H9 (cell line): ENCODE results near the gene KIF5C. TPM values are rescaled to one million over a fixed set of nuclear protein-coding genes. Genes with fewer than 3 reads are reported as not detected.

Source experiments
- DNase-seq: peaks from one replicate; pipeline ENCODE4 v3.0.0-alpha.2; 2017
- H2AFZ ChIP-seq: one replicate; pipeline ENCODE4 v1.6.1; 2013; ENCODE audit warnings: mild to moderate bottlenecking, low read length, control low read depth, moderate library complexity
- H2AK5ac ChIP-seq: 2 replicates; pipeline ENCODE4 v1.6.1; 2013; ENCODE audit warnings: low read length, control low read depth, mixed read lengths; ENCODE audit not compliant: insufficient read length
- H2BK120ac ChIP-seq: one replicate; pipeline ENCODE4 v1.6.1; 2013; ENCODE audit warnings: low read depth, mild to moderate bottlenecking, low read length, control low read depth, inconsistent platforms; ENCODE audit not compliant: poor library complexity, severe bottlenecking
- H2BK12ac ChIP-seq: 2 replicates; pipeline ENCODE4 v1.6.1; 2013; ENCODE audit warnings: low read length, control low read depth, mixed read lengths, low read depth; ENCODE audit not compliant: insufficient read length
- H2BK15ac ChIP-seq: 2 replicates; pipeline ENCODE4 v1.6.1; 2013; ENCODE audit warnings: low read depth, low read length, control low read depth
- H2BK20ac ChIP-seq: one replicate; pipeline ENCODE4 v1.6.1; 2013; ENCODE audit warnings: low read depth, mild to moderate bottlenecking, low read length, control low read depth, inconsistent platforms; ENCODE audit not compliant: poor library complexity, severe bottlenecking
- H2BK5ac ChIP-seq: 2 replicates; pipeline ENCODE4 v1.6.1; 2013; ENCODE audit warnings: low read length, control low read depth, mixed read lengths; ENCODE audit not compliant: insufficient read length
- H3K14ac ChIP-seq: 2 replicates; pipeline ENCODE4 v1.6.1; 2013; ENCODE audit warnings: low read length, control low read depth; ENCODE audit not compliant: insufficient read depth
- H3K18ac ChIP-seq: 2 replicates; pipeline ENCODE4 v1.6.1; 2013; ENCODE audit warnings: low read depth, mild to moderate bottlenecking, mixed read lengths, low read length, control low read depth; ENCODE audit not compliant: insufficient read length
- H3K23ac ChIP-seq: 2 replicates; pipeline ENCODE4 v1.6.1; 2013; ENCODE audit warnings: low read length, control low read depth, mixed read lengths, low read depth; ENCODE audit not compliant: insufficient read length
- H3K23me2 ChIP-seq: 2 replicates; pipeline ENCODE4 v1.6.1; 2013; ENCODE audit warnings: low read depth, mild to moderate bottlenecking, mixed read lengths, low read length, control low read depth; ENCODE audit not compliant: insufficient read length, poor library complexity, severe bottlenecking
- H3K27ac ChIP-seq: 2 replicates; pipeline ENCODE4 v1.5.1; 2013; ENCODE audit warnings: low read length, control low read depth, mixed read lengths, low read depth; ENCODE audit not compliant: insufficient read length
- H3K27me3 ChIP-seq: 2 replicates; pipeline ENCODE4 v1.6.1; 2013; ENCODE audit warnings: low read length, control low read depth, inconsistent platforms; ENCODE audit not compliant: insufficient read depth
- H3K4ac ChIP-seq: 2 replicates; pipeline ENCODE4 v1.6.1; 2013; ENCODE audit warnings: low read depth, mild to moderate bottlenecking, control low read depth, inconsistent platforms, low read length, moderate library complexity
- H3K4me1 ChIP-seq: 2 replicates; pipeline ENCODE4 v1.6.1; 2013; ENCODE audit warnings: low read length, control low read depth, inconsistent platforms; ENCODE audit not compliant: insufficient read depth
- H3K4me2 ChIP-seq: 2 replicates; pipeline ENCODE4 v1.6.1; 2013; ENCODE audit warnings: low read length, control low read depth, mixed read lengths; ENCODE audit not compliant: insufficient read length, insufficient read depth
- H3K56ac ChIP-seq: 2 replicates; pipeline ENCODE4 v1.6.1; 2013; ENCODE audit warnings: low read depth, mild to moderate bottlenecking, mixed read lengths, low read length, control low read depth; ENCODE audit not compliant: insufficient read length
- H3K79me1 ChIP-seq: 2 replicates; pipeline ENCODE4 v1.6.1; 2013; ENCODE audit warnings: low read depth, mild to moderate bottlenecking, moderate library complexity, low read length, control low read depth, inconsistent platforms; ENCODE audit not compliant: insufficient read depth, poor library complexity, severe bottlenecking
- H3K79me2 ChIP-seq: 2 replicates; pipeline ENCODE4 v1.6.1; 2013; ENCODE audit warnings: low read length, control low read depth, inconsistent platforms; ENCODE audit not compliant: insufficient read depth
- H3K9ac ChIP-seq: 2 replicates; pipeline ENCODE4 v1.6.1; 2013; ENCODE audit warnings: low read length, control low read depth, mixed read lengths; ENCODE audit not compliant: insufficient read length; ENCODE audit errors: extremely low read depth
- H3K9me3 ChIP-seq: one replicate; pipeline ENCODE4 v1.6.1; 2013; ENCODE audit warnings: low read depth, low read length, inconsistent platforms; ENCODE audit not compliant: control insufficient read depth
- H3T11ph ChIP-seq: one replicate; pipeline ENCODE4 v1.6.1; 2013; ENCODE audit warnings: mild to moderate bottlenecking, low read length, control low read depth, inconsistent platforms
- H4K20me1 ChIP-seq: one replicate; pipeline ENCODE4 v1.6.1; 2013; ENCODE audit not compliant: control insufficient read depth, insufficient read length, insufficient read depth
- H4K5ac ChIP-seq: 2 replicates; pipeline ENCODE4 v1.6.1; 2013; ENCODE audit warnings: low read depth, mild to moderate bottlenecking, mixed read lengths, low read length, control low read depth; ENCODE audit not compliant: insufficient read length
- H4K8ac ChIP-seq: replicated peaks from 2 replicates; pipeline ENCODE4 v1.6.1; 2013; ENCODE audit warnings: low read length, control low read depth, mixed read lengths, low read depth; ENCODE audit not compliant: insufficient read length
- H4K91ac ChIP-seq: 2 replicates; pipeline ENCODE4 v1.6.1; 2013; ENCODE audit warnings: low read depth, mild to moderate bottlenecking, moderate library complexity, mixed read lengths, low read length, control low read depth; ENCODE audit not compliant: insufficient read length
- H3K27ac Mint-ChIP-seq, 3 experiments: 2 replicates in 2 of 3; 3 replicates in 1 of 3; pipeline ENCODE4 v1.8.0; 2020 to 2021; ENCODE audit warnings: mixed read lengths in 3 of 3, mild to moderate bottlenecking in 1 of 3, moderate library complexity in 1 of 3
- H3K27me3 Mint-ChIP-seq: 2 replicates; pipeline ENCODE4 v1.8.0; 2021; ENCODE audit warnings: low read depth, mild to moderate bottlenecking, moderate library complexity, mixed read lengths
- H3K36me3 Mint-ChIP-seq, 3 experiments: 2 replicates in 2 of 3; 3 replicates in 1 of 3; pipeline ENCODE4 v1.8.0; 2020 to 2021; ENCODE audit warnings: low read depth in 3 of 3, mixed read lengths in 3 of 3; ENCODE audit not compliant: insufficient read depth in 1 of 3
- H3K4me1 Mint-ChIP-seq, 2 experiments: 2 replicates each; pipeline ENCODE4 v1.8.0; 2020; ENCODE audit warnings: mixed read lengths in 2 of 2
- H3K4me3 Mint-ChIP-seq, 2 experiments: 2 replicates in 1 of 2; 3 replicates in 1 of 2; pipeline ENCODE4 v1.8.0; 2020 to 2021; ENCODE audit warnings: mild to moderate bottlenecking in 2 of 2, mixed read lengths in 2 of 2, moderate library complexity in 1 of 2
- H3K9me3 Mint-ChIP-seq, 2 experiments: 2 replicates in 1 of 2; 3 replicates in 1 of 2; pipeline ENCODE4 v1.8.0; 2020; ENCODE audit warnings: mild to moderate bottlenecking in 2 of 2, mixed read lengths in 2 of 2, moderate library complexity in 1 of 2
- CTCF ChIP-seq: fragments of 200-600 bp; sonication (generic); conservative IDR thresholded peaks from 3 replicates; pipeline ENCODE4 v1.8.0; 2021; ENCODE audit warnings: antibody characterized with exemption, mild to moderate bottlenecking
- WGBS: extraction: QIAGEN DNeasy Blood & Tissue Kit; methylation state at CpG from one replicate; pipeline ENCODE4 v1.1.7; 2013; ENCODE audit warnings: missing lambda C conversion rate, low lambda C conversion rate, mixed read lengths; ENCODE audit not compliant: insufficient read length; ENCODE audit errors: extremely low coverage; 5-methylcytosine and 5-hydroxymethylcytosine counted together
- total RNA-seq: library from RNA; stranded (reverse); gene quantifications from 2 replicates; pipeline ENCODE4 v1.2.1, GENCODE V29; 2021

KIF5C gene
- total RNA-seq, 1 experiment from 2014 or later = 52.9 TPM

DNA sequence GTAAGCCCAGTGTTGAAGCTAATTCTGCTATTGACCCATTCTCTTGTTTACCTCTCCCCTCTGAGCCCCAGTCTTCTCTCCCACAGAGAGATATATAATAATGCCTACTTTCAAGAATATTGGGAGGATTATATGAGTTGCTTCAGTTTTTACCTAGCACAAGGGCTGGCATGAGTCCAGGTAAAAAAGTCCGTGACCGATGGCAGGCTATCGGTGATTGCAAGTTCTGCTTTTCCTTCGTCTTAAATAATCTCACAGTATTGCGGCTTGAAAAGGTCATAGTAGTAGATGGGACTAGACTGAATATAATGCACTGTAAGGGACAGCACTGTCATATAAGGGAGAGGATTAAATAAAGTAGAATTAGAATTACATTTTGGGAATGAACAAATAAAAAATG is 77.6 kb downstream of the KIF5C start:
- no peaks in the 10 kb centered on the region for H3K27me3 ChIP-seq
- no peak for DNase-seq
- H2AK5ac ChIP-seq = no peak overlapping the region
- no peak overlapping the region for H2BK15ac ChIP-seq
- no peak overlapping the region for H2BK120ac ChIP-seq
- H4K5ac ChIP-seq = no peak overlapping the region
- no peak overlapping the region for H3K18ac ChIP-seq
- Mint-ChIP-seq H3K4me3 (no peak overlapping the region), H3K4me1 (no peaks in the 10 kb centered on the region), H3K36me3 (peaks cover 30 to 58% (median 43%) of the 10 kb centered on the region in 3 experiments), H3K27ac (peak overlapping the region in 1 of 3 experiments; percentile 37; a peak in 1 of 7 replicates), H3K27me3 (peaks cover 2% of the 10 kb centered on the region; the same call in 1 of the 2 replicates), H3K9me3 (no peaks in the 10 kb centered on the region)
- H3K14ac ChIP-seq = no peak overlapping the region
- no peak overlapping the region for H3K23ac ChIP-seq
- no peak overlapping the region for H3T11ph ChIP-seq
- H2BK5ac ChIP-seq = no peak overlapping the region
- no CpG with 5 or more reads among the region's 5 CpGs for WGBS
- H3K9ac ChIP-seq = no peak overlapping the region
- no peak overlapping the region for H2BK20ac ChIP-seq
- H4K8ac ChIP-seq = no peak overlapping the region
- H3K4ac ChIP-seq = no peak overlapping the region
- no peaks in the 10 kb centered on the region for H4K20me1 ChIP-seq
- no peak overlapping the region for H3K4me2 ChIP-seq
- no peaks in the 10 kb centered on the region for H3K79me2 ChIP-seq
- H2AFZ ChIP-seq = no peak overlapping the region
- no peaks in the 10 kb centered on the region for H3K79me1 ChIP-seq
- H3K9me3 ChIP-seq = no peaks in the 10 kb centered on the region
- H3K23me2 ChIP-seq = no peaks in the 10 kb centered on the region
- H3K4me1 ChIP-seq = no peaks in the 10 kb centered on the region
- H4K91ac ChIP-seq = no peak overlapping the region
- H3K27ac ChIP-seq = no peak overlapping the region
- TF ChIP-seq CTCF = no peak
- no peak overlapping the region for H2BK12ac ChIP-seq
- no peak overlapping the region for H3K56ac ChIP-seq
